HG03095 (cell line): ENCODE measurements around the gene ALDOB.
A peak's percentile ranks its signal among the peaks of the same experiment; 100 is the strongest.

Source experiments
- ATAC-seq: cut with Tn5 transposase; IDR thresholded peaks from one replicate; pipeline ENCODE4 v1.9.1; 2021; ENCODE audit warnings: moderate library complexity; ENCODE audit not compliant: unreplicated experiment

ALDOB gene

DNA sequence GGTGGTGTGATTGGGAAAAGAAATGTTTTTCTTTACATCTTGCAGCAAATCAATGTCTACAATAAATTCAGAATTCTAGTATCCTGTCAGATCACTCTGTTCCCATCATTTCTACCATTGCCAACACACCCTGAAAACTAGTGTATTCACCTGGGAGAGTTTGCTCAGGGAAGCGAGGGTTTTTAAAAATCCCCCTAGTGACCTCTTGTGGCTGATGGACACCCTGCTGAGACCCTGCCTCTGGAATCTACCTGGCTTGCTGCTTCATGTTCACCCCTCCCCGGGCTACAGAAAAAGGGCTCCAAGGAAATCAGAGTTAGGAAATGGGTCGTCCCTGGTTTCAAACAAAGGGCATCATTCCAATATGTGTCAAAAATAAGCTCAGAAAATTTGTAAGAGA, 21.4 kb upstream of the ALDOB start:
- no peak for ATAC-seq

DNA sequence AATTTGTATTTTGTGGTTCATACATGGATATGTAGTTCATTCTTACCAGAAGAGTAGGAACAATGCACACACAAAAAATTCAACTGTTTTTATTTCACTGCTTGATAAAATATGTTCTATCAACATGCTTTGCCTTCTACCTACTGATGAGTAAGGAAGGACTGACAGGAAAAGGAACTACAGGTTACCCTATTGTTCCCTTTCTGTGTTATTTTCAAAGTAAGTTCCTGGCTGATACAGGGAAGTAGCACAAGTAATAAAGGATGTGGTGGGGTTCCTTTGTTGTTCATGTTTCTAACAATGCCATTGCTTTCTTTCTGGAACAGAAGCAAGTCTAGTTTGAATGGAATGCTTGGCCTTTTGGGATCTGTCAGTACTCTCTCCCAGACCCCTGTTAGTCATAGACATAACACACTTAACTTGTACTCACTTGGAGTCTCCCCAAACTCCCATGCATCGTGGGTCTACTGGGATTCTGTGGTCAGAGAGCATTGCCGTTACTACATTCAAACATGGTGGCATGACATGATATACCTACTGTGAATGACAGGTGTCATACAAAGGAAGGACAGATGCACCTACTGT, 20.2 kb upstream of the ALDOB start:
- ATAC-seq = no peak

DNA sequence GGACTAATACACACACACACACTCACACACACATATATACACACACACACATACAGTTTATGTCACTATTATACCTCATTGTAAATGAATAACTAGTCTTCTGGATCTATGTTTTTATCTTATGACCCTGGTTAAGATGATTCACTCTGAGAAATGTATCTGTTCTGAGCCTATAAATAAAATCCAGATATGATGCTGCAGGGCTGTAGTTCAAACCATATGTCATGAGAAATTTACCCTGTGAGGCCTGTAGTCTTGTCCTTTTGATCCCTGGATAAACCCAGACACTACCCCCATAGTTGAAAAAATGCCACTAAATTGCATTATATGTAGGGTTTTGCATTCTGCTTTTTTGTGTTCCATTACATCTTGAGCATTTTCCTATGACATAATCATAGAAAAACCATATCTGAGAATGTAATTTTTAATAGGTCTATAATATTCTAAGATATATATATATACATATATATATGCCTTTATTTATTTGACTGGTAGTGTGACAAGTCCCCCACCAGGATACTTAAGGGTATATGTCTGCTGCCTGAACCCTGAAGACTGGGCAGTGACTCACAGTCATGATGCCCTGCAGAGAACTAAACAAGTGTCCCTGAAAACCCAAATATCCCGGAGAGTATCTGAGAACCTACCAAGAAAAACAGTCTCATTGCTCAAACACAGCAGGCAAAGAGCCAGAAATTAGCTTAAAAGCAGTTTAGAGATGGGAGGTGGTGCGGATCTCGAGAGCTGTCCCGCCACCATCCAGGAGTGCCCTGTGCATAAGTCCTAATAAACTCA, 18.4 kb upstream of the ALDOB start:
- ATAC-seq = no peak

DNA sequence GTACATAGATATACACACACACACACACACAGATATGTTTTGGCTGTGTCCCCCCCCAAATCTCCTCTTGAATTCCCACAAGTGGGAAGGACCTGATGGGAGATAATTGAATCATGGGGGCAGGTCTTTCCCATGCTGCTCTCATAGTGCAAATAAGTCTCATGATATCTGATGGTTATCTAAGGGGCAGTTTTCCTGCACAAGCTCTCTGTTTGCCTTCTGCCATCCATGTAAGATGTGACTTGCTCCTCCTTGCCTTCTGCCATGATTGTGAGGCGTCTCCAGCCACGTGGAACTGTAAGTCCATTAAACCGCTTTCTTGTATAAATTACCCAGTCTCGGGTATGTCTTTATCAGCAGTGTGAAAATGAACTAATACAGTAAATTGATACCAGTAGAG, 15.9 kb upstream of the ALDOB start:
- no peak for ATAC-seq

DNA sequence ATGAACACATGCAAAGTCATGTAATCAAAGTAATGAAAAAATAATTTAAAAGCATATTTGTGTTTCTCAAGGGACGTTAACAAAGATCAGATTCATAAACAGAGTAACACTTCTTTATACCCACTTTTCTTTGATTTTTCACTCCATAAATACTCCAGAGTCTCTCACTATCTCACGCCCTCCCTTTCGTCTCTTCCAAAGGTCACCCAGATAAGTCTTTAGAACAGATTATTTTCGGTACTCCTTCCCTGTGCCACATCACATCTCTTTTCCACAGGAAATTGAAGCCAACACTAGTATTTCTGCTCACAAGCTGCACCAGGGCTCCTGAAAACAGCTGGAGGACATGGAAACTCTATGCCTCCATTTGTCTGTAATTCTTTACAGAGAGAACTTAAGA, 15.4 kb upstream of the ALDOB start:
- ATAC-seq = no peak

DNA sequence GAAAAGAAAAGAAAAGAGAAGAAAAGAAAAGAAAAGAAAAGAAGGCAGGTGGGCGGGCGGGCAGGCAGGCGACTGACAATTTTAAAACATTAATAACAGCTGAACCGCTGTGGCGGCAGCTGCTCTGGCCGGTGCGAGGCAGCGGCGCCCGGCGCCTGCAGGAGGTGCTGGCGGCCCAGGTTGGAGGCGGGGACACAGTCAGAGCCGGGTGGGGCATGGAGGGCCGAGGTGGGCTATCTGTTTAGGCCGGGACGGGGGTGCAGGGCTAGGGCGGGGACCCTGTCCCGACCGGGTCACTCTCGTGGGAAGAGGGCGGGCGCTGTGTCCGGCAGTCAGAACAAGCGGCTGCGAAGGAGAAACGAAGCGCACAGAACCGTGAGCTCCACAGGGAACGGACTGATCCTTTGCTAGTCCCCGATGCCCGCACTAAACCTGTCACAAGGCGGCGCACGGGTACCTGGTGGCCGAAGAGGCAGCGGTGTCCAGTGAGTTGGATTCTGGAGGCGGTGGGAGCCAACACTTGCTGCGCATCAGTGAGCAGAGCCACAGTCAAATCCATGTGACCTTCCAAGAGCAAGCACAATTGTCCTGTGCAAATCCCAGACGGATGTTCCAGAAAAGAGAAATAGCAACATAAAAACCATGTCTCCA, 13.6 kb upstream of the ALDOB start:
- ATAC-seq = peak; percentile 98

DNA sequence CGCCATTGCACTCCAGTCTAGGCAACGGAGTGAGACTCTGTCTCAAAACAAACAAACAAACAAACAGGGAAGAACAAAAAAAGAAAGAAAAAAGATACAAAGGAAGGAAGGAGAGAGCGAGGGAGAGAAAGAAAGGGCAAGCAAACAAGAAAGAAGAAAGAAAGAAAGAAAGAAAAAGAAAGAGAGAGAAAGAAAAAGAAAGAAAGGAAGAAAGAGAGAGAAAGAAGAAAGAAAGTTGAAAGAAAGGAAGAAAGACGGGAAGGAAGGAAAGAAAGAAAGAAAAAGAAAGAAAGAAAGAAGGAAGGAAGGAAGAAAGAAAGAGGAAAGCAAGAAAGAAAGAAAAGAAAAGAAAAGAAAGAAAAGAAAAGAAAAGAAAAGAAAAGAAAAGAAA, 13.1 kb upstream of the ALDOB start:
- ATAC-seq = no peak

DNA sequence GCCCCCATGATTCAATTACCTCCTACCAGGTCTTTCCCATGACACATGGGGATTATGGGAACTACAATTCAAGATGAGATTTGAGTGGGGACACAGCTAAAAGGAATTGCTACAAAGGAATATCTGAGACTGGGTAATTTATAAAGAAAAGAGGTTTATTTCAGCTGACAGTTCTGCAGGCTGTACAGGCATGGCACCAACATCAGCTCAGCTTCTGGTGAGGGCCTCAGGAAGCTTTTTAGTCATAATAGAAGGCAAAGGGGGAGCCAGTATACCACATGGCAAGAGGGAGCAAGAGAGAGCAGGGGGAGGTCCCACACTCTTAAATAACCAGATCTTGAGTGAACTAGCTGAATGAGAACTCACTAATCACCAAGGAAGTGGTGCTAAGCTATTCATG, 11.2 kb upstream of the ALDOB start:
- ATAC-seq = no peak

DNA sequence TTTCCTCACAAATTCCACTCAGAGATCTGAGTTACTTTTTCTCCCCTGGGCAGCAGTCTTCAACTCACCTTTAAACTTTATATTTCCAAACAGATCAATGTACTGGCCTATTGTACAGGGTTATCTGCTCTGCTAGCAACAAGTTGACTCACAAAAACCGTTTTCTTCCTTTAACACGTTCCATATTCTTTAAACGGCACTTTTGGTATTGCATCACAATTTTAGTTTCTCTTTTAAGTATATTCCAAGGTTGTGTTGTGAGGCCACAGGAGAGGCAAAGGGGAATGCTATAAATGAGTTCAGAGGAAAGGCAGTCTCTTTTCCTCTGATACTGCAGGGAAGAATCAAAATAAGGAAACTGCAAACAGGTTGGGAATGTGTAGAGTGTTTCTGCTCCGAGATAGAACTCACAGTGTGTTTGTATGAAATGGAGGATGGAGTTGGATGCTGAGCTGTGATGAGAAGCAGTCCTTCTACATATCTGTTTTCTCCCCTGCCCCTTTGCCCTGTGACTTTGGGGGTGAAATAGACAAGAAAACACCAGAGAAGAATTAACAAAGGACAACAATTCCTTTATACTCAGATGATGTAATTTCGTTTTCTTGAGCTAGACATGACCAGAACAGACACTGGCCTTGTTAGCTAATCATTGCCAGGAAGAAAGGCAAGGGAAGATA, 9.9 kb upstream of the ALDOB start:
- no peak for ATAC-seq

DNA sequence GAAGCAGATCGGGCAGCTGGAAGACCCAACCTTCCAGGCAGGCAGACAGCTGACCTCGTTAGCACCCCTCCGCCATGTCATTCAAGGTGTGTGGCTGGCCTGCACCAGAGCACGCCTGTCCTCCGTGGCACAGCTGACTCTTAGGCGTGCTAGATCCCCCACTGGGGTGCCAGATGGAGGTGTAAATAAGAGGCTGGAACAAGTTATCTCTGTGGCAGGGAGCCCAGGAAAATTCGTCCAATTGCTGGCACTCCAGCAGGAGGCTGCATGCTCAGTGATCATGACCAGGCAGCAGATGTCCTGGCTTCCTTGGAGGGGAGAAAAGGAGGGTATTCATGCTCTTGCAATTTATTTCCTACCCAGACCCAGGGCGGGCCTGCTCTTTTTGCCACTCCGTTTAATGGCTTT, 7.8 kb upstream of the ALDOB start:
- no peak for ATAC-seq

DNA sequence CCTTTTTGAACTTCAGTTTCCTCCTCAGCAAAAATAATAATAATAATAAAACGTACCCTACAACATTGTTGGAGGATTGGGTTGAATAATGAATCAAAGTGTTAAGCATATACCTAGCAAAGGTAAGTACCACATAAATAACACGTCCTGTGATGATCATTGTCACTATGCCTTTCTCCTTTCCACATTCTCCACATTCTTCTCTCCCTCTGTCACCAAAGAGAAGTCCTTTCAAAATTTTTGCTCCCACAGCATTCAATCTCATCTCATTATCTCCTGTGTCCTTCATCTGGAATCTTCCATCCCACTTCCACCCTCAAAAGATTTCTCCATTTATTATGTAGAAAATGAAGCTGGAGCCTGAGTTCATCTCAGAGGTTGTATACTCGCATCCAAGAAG, 7.2 kb upstream of the ALDOB start:
- no peak for ATAC-seq

DNA sequence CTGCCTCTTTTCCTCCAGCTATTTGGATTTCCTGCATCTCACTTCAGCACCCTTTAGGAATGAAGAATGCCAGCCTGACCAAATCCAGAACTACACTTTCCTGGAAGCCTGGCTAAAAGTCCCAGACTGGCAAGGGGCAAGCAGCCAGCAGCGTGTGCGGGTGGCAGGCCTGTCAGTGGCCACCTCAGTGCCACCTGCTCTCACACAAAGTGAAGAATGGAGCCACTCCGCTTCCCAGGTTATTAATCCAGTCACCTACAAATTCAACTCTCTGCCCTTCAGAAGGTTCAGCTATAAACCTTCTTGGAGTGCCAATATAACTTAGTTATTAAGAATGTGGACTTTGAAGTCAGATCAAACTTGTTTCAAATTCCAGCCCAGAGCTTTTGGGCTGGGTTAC, 6.7 kb upstream of the ALDOB start:
- no peak for ATAC-seq

DNA sequence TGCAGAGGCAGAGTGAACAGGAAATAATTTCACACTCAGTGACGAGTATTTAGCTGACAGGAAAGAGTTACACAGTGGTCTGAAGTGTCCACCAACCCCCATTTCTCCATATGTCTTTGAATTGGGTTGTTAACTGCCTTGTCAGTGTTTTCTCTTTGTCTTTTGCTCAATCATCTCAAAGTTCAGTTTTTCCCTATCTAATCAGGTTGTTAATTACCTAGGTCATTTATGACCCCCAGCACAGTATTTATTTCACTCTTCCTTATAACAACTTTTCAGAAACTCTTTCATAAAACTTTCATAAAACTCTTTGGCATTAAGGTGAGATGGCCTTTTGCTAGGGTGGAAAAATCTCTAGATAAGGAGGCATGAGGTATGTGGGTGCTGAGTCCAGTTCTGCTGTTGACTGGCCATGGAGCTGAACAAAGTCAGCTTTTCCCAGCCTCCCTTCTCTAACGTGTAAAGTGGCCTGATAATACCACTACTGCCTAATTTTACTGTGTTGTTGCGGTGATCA, 5.2 kb upstream of the ALDOB start:
- ATAC-seq = no peak

DNA sequence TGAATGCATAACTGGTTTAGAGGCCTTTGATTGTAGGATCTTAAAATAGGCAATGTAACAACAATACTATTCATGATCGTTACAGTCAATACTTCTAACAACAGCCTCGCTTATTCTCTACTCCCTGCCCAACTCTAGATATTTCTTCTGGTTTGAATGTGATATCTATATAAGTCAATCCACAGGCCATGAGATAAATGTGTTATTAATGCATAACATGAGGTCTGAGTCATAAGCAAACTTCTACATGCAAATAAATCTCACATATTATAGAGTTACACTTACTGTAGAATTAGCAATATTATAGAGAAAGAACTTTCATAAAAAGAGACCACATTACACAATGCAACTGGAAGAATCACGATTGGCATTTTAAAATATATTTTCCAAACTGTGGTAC, 2.9 kb upstream of the ALDOB start:
- ATAC-seq = no peak

DNA sequence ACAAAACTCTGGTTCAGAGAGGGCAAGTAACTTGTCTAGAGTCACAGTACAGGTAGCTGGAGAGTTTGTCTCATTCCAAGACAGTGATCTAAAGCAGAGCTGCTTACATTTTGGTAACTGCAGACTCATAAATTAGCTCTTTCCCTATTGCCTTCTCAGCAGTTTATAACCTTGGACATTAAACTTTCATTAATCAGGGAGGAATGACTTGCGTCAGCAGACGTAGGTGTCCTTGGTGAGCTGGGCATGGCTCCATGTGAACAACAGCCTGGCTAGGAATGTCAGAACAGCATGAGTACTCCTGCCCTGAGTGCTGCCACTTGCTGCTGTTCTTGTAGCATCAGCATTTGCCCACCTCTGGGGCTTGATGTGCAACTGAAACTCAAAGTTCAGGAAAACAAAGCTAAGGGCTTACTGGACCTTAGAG, 2.2 kb upstream of the ALDOB start:
- ATAC-seq = no peak

DNA sequence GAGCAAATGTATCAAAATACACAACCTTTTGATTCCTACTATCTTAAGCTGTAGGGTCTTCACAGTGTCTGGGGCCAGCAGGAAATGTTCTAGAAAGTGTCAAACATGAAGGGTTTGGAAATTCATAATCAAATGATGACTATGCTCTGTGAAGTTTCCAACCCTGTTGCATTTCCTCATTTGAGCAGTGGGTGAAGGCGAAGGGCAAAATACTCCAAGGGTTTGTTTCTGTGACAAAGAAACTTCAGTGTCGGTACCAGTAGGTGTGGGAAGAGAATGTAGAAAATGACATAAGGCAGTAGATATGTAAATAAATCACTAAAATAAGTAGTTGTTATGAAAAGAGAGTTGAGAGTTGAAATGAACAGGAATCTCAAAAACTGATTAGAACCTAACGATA, 576 bp downstream of the ALDOB start:
- ATAC-seq = no peak

DNA sequence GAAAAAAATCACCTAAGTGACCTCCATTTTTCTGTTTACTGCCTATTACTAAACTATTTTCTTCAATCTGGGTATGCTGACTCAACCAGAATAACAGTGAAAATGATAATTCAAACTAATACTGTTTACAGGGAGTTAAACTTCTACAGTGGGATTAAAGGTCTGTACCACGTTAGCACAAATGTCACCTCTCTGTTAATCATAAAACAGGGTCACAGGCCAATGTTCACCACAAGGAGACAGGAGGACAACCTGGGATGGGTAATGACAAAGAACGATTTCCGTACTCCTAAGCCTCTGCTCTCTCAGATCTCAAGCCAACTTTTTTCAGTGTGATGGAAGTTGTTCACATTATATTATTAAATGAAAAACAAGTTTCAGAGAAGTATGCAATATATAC, 2.3 kb downstream of the ALDOB start:
- no peak for ATAC-seq

DNA sequence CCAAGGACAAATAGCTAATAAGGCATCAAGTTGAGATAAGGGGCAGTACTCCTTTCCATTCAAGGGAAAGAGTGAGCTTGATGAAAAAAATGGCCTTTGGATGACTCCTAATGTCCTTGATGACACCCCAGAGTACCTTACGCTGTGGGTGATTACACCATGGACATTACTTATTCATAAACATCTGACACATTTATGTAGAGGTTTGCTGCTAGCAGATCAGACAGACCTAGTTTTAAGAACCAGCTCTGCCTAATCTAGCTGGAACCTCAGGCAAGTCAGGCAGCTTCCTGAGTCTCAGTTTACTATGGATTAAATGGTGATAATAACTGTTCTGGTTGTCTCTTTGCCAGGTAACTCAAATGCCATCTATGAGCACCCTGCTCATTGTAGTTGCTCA, 2.8 kb downstream of the ALDOB start:
- ATAC-seq = no peak

DNA sequence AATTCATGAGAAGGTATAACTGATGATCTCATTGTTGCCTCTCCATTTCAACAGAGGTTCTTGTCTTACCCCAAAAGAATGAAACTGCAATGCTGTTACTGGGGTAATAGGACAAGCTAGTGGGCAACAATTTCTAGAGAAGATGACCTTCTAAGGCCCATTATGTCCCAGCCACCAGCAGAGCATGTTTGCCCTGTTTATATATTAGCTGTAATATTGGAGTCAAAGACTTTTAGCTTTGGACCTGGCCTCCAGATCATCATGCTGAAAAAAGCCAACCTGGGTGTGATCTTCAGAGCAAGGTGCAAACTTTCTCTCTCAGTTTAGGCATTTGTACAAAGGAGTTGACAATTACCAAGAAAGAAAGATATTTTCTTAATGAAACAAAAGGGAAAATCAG, 3.4 kb downstream of the ALDOB start:
- ATAC-seq = no peak

DNA sequence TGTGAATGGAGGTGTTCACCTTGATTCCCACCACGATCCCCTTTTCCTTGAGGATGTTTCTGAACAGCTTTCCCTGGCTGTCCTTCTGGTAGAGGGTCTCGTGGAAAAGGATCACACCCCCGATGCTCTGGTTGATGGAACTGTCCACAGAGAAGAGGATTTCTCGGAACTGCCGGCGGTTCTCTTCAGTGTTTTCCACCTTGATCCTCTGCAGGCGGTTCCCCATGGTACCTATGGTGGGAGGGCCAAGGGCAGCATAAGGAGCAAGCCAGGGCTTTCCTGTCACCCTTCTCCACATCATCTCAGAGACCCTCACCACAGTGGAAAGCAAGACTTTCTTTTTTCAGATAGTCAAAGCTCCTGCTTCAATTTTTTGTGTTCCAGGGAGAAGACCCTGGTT, 5.8 kb downstream of the ALDOB start:
- ATAC-seq = no peak

DNA sequence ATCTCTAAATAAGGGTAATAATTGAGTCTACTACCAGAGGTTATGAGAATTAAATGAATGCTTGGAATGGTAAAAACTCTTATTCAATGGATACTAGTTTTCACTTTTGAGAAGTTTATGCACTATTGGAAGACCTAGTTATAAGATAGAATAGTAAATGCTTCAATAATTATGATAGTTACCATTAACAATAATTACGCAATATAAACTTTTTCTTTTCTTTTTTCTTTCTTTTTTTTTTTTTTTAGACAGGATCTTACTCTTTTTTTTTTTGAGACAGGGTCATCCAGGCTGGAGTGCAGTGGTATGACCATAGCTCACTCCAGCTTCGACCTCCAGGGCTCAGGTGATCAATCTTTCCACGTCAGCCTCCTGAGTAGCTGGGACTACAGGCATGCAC, 6.7 kb downstream of the ALDOB start:
- ATAC-seq = no peak
